ENCODE results near the gene CLCN4.

DNA sequence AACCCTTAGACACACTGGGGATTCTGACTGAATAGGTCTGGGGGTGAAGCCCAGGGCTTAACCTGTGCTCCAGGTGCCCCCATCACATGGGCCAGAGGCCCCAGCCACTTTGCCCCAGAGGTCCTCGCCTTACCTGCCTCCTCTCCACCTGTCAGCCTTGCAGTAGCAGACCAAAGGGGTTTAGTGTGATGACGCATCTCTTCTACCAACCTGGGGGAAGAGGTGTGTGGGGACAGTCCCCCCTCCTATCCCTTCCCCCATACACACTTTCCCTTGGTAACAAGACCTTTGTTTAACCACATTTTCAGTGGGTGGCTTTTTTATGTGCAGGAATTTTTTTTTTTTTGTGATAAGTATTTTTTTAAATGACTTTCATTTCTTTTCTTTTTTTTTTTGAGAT lies 6.3 kb downstream of the CLCN4 start:
- TF ChIP-seq, protein P1, sequence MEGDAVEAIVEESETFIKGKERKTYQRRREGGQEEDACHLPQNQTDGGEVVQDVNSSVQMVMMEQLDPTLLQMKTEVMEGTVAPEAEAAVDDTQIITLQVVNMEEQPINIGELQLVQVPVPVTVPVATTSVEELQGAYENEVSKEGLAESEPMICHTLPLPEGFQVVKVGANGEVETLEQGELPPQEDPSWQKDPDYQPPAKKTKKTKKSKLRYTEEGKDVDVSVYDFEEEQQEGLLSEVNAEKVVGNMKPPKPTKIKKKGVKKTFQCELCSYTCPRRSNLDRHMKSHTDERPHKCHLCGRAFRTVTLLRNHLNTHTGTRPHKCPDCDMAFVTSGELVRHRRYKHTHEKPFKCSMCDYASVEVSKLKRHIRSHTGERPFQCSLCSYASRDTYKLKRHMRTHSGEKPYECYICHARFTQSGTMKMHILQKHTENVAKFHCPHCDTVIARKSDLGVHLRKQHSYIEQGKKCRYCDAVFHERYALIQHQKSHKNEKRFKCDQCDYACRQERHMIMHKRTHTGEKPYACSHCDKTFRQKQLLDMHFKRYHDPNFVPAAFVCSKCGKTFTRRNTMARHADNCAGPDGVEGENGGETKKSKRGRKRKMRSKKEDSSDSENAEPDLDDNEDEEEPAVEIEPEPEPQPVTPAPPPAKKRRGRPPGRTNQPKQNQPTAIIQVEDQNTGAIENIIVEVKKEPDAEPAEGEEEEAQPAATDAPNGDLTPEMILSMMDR (IDR thresholded peaks at IDR 0.05) = no peak
- no peak for TF ChIP-seq POLR2A (IDR thresholded peaks at IDR 0.05)

Measured in vagina (tissue), 2 donors.